A673 (cell line): ENCODE results near the gene PDGFA. TPM values are rescaled to one million over a fixed set of nuclear protein-coding genes. Genes with fewer than 3 reads are reported as not detected.

Experiments used
- BruUV-seq: library from RNA; stranded (reverse); fragments of 400-500 nt; replicated peaks from 2 replicates; lab custom pipeline; 2021; lab: Mats Ljungman, UMichigan
- CTCF ChIA-PET: fragments of 300-600 bp; sonication (Branson Sonifier 250); formaldehyde crosslinking; loops from one replicate; lab custom pipeline; 2022; ENCODE audit warnings: antibody characterized with exemption; lab: Charles Lee
- POLR2A ChIA-PET: fragments of 300-600 bp; sonication (Branson Sonifier 250); formaldehyde crosslinking; loops from one replicate; lab custom pipeline; 2022; ENCODE audit warnings: antibody characterized with exemption; ENCODE audit not compliant: low non-redundant PET; lab: Charles Lee
- DNase-seq: peaks from one replicate; pipeline ENCODE4 v3.0.0-alpha.2; 2015; ENCODE audit warnings: low spot score
- H3K27ac ChIP-seq: fragments of 200-600 bp; sonication (generic); 2 replicates; pipeline ENCODE4 v1.5.1; 2016; ENCODE audit warnings: mixed run types, low read depth, mild to moderate bottlenecking, mixed read lengths, antibody characterized with exemption, low read length; ENCODE audit not compliant: poor library complexity, severe bottlenecking
- H3K27me3 ChIP-seq: fragments of 200-600 bp; sonication (generic); replicated peaks from 2 replicates; pipeline ENCODE4 v1.6.1; 2017; ENCODE audit warnings: mixed run types, low read depth, mild to moderate bottlenecking, mixed read lengths, antibody characterized with exemption, low read length; ENCODE audit not compliant: insufficient read depth, poor library complexity
- H3K36me3 ChIP-seq: fragments of 200-600 bp; sonication (generic); 2 replicates; pipeline ENCODE4 v1.6.1; 2016; ENCODE audit warnings: mixed run types, mild to moderate bottlenecking, mixed read lengths, antibody characterized with exemption, low read length; ENCODE audit not compliant: insufficient read depth, poor library complexity, severe bottlenecking
- H3K4me1 ChIP-seq: fragments of 200-600 bp; sonication (generic); 2 replicates; pipeline ENCODE4 v1.6.1; 2017; ENCODE audit warnings: mixed run types, mild to moderate bottlenecking, mixed read lengths, antibody characterized with exemption, low read length; ENCODE audit not compliant: insufficient read depth, poor library complexity, severe bottlenecking
- H3K4me3 ChIP-seq: fragments of 200-600 bp; sonication (generic); 2 replicates; pipeline ENCODE4 v1.5.1; 2016; ENCODE audit warnings: low read depth, mixed run types, mild to moderate bottlenecking, mixed read lengths, low read length; ENCODE audit not compliant: poor library complexity, severe bottlenecking
- H3K9me3 ChIP-seq: fragments of 200-600 bp; sonication (generic); 2 replicates; pipeline ENCODE4 v1.6.1; 2016; ENCODE audit warnings: mixed run types, low read depth, mild to moderate bottlenecking, mixed read lengths, antibody characterized with exemption, low read length; ENCODE audit not compliant: poor library complexity, severe bottlenecking
- CTCF ChIP-seq: fragments of 300-800, 200-600 bp; sonication (generic); conservative IDR thresholded peaks from 2 replicates; pipeline ENCODE4 v1.5.1; 2017; ENCODE audit warnings: low read depth, mild to moderate bottlenecking, antibody characterized with exemption, low read length, moderate library complexity, mixed read lengths
- EZH2 ChIP-seq: fragments of 200-600 bp; sonication (generic); IDR thresholded peaks from 2 replicates; pipeline ENCODE4 v1.6.1; 2017; ENCODE audit warnings: borderline replicate concordance, low read depth, mild to moderate bottlenecking, mixed read lengths, antibody characterized with exemption, low read length; ENCODE audit not compliant: poor library complexity, severe bottlenecking
- intact Hi-C: fragments of 100-400 bp; cut with micrococcal nuclease; formaldehyde crosslinking; loops from one replicate; pipeline ENCODE4 v1.10.0; 2022; ENCODE audit not compliant: unreplicated experiment
- total RNA-seq: library from RNA; stranded (reverse); gene quantifications from 2 replicates; pipeline ENCODE4 v1.2.3, GENCODE V29; 2021

PDGFA gene
- total RNA-seq, 1 experiment from 2014 or later, result 2.1 TPM

- CTCF ChIA-PET, result interaction anchor here (0.6 kb wide), 1 partner anchor 191 kb away, joined by 3 read pairs; no protein-coding TSS in a partner anchor
- no peak for DNase-seq
- no TSS peak for BruUV-seq
- Histone ChIP-seq H3K4me3 (no peak overlapping the region), H3K4me1 (peaks cover 10% of the 10 kb centered on the region), H3K27me3 (peaks cover 20% of the 10 kb centered on the region), H3K27ac (no peak overlapping the region), H3K9me3 (no peaks in the 10 kb centered on the region), H3K36me3 (no peaks in the 10 kb centered on the region)
- intact Hi-C loops, result no loop called here
- POLR2A ChIA-PET, result no interaction called here
- TF ChIP-seq CTCF (no peak), EZH2 (no peak)
Observed at GRCh38 chr7:513521-514166, 6.0 kb downstream of the PDGFA start.

GRCh38 chr7:512541-513311 is 6.9 kb downstream of the PDGFA start:
- H3K4me3 ChIP-seq, result no peak overlapping the region
- BruUV-seq, result no TSS peak
- H3K27me3 ChIP-seq, result peaks cover 11% of the 10 kb centered on the region
- no peak for TF ChIP-seq CTCF
- DNase-seq, result no peak
- intact Hi-C loops, result no loop called here
- ChIA-PET CTCF (no interaction called here), POLR2A (no interaction called here)
- no peaks in the 10 kb centered on the region for H3K9me3 ChIP-seq
- no peaks in the 10 kb centered on the region for H3K36me3 ChIP-seq
- no peak overlapping the region for H3K27ac ChIP-seq
- H3K4me1 ChIP-seq, result peaks cover 3% of the 10 kb centered on the region

- ChIA-PET CTCF (no interaction called here), POLR2A (no interaction called here)
- no peaks in the 10 kb centered on the region for H3K9me3 ChIP-seq
- peaks cover 6% of the 10 kb centered on the region for H3K27me3 ChIP-seq
- H3K36me3 ChIP-seq, result no peaks in the 10 kb centered on the region
- TF ChIP-seq EZH2, result no peak
- TF ChIP-seq CTCF, result no peak
- intact Hi-C loops, result no loop called here
- DNase-seq, result no peak
- no peak overlapping the region for H3K27ac ChIP-seq
- BruUV-seq, result no TSS peak
- H3K4me1 ChIP-seq, result no peaks in the 10 kb centered on the region
- H3K4me3 ChIP-seq, result no peak overlapping the region
Observed at GRCh38 chr7:512146-512510, 7.5 kb downstream of the PDGFA start.
